Liver (tissue), 3 donors: ENCODE results near the gene GPR156.

Experiments used
- CTCF ChIP-seq: fragments of 150-350 bp; IDR thresholded peaks from 2 replicates; pipeline ENCODE4 v1.5.1; 2017; ENCODE audit warnings: improper control_type of control experiment, low read depth, low read length; ENCODE audit not compliant: missing input control
- FOXA1 ChIP-seq: IDR thresholded peaks from 2 replicates; pipeline ENCODE4 v1.6.1; 2016; ENCODE audit warnings: antibody characterized with exemption
- JUND ChIP-seq, 2 donors: IDR thresholded peaks; 2 replicates each; pipeline ENCODE4 v1.6.1; 2016; ENCODE audit warnings: antibody characterized with exemption in 2 of 2
- NR2F2 ChIP-seq: IDR thresholded peaks from 2 replicates; pipeline ENCODE4 v1.6.1; 2016; ENCODE audit warnings: antibody characterized with exemption
- RAD21 ChIP-seq, 2 donors: IDR thresholded peaks; 2 replicates each; pipeline ENCODE4 v1.6.1; 2016; ENCODE audit warnings: antibody characterized with exemption in 2 of 2, mild to moderate bottlenecking in 2 of 2
- SP1 ChIP-seq: IDR thresholded peaks from 2 replicates; pipeline ENCODE4 v1.6.1; 2018; ENCODE audit warnings: antibody characterized with exemption, mild to moderate bottlenecking
- YY1 ChIP-seq: IDR thresholded peaks from 2 replicates; pipeline ENCODE4 v1.6.1; 2016; ENCODE audit warnings: antibody characterized with exemption, mild to moderate bottlenecking
- TF ChIP-seq, protein P1 (sequence below): IDR thresholded peaks from 2 replicates; pipeline ENCODE4 v1.6.1; 2016; ENCODE audit warnings: antibody characterized with exemption, mild to moderate bottlenecking
- TF ChIP-seq, protein P2 (sequence below): IDR thresholded peaks from 2 replicates; pipeline ENCODE4 v1.6.1; 2016; ENCODE audit warnings: antibody characterized with exemption
- donor health status: healthy.
- donor health status: healthy.

- no peak for TF ChIP-seq CTCF
- TF ChIP-seq YY1: peak; percentile 62
- peak; percentile 50 to 51 for TF ChIP-seq RAD21 (IDR thresholded peaks at IDR 0.05)
- peak; percentile 69 to 79 for TF ChIP-seq JUND (IDR thresholded peaks at IDR 0.05)
- peak; percentile 89 for TF ChIP-seq SP1
- TF ChIP-seq NR2F2: peak; percentile 82
- TF ChIP-seq, protein P1, sequence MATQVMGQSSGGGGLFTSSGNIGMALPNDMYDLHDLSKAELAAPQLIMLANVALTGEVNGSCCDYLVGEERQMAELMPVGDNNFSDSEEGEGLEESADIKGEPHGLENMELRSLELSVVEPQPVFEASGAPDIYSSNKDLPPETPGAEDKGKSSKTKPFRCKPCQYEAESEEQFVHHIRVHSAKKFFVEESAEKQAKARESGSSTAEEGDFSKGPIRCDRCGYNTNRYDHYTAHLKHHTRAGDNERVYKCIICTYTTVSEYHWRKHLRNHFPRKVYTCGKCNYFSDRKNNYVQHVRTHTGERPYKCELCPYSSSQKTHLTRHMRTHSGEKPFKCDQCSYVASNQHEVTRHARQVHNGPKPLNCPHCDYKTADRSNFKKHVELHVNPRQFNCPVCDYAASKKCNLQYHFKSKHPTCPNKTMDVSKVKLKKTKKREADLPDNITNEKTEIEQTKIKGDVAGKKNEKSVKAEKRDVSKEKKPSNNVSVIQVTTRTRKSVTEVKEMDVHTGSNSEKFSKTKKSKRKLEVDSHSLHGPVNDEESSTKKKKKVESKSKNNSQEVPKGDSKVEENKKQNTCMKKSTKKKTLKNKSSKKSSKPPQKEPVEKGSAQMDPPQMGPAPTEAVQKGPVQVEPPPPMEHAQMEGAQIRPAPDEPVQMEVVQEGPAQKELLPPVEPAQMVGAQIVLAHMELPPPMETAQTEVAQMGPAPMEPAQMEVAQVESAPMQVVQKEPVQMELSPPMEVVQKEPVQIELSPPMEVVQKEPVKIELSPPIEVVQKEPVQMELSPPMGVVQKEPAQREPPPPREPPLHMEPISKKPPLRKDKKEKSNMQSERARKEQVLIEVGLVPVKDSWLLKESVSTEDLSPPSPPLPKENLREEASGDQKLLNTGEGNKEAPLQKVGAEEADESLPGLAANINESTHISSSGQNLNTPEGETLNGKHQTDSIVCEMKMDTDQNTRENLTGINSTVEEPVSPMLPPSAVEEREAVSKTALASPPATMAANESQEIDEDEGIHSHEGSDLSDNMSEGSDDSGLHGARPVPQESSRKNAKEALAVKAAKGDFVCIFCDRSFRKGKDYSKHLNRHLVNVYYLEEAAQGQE: peak; percentile 63
- peak; percentile 95 for TF ChIP-seq FOXA1
- TF ChIP-seq, protein P2, sequence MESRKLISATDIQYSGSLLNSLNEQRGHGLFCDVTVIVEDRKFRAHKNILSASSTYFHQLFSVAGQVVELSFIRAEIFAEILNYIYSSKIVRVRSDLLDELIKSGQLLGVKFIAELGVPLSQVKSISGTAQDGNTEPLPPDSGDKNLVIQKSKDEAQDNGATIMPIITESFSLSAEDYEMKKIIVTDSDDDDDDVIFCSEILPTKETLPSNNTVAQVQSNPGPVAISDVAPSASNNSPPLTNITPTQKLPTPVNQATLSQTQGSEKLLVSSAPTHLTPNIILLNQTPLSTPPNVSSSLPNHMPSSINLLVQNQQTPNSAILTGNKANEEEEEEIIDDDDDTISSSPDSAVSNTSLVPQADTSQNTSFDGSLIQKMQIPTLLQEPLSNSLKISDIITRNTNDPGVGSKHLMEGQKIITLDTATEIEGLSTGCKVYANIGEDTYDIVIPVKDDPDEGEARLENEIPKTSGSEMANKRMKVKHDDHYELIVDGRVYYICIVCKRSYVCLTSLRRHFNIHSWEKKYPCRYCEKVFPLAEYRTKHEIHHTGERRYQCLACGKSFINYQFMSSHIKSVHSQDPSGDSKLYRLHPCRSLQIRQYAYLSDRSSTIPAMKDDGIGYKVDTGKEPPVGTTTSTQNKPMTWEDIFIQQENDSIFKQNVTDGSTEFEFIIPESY: peak; percentile 74
These were observed 10.3 kb downstream of the GPR156 start for GRCh38 chr3:120274739-120275167.
